GM19023 (cell line): ENCODE measurements around the gene ZNF629.
A peak's percentile ranks its signal among the peaks of the same experiment; 100 is the strongest.

Experiments used
- ATAC-seq: cut with Tn5 transposase; IDR thresholded peaks from one replicate; pipeline ENCODE4 v1.9.1; 2021; ENCODE audit warnings: mild to moderate bottlenecking, moderate library complexity; ENCODE audit not compliant: unreplicated experiment

Gene ZNF629

GRCh38 chr16:30748634-30749445, 38.2 kb downstream of the ZNF629 start:
- ATAC-seq, result peak; percentile 20

GRCh38 chr16:30747799-30748633, 39.0 kb downstream of the ZNF629 start, which contains the start of gene PHKG2:
Gene PHKG2 (plus strand): TSS chr16:30748425. CDS start chr16:30748821, 396 bp downstream.
- ATAC-seq, result peak; percentile 97

- ATAC-seq, result no peak
Measured at GRCh38 chr16:30747331-30747730, 39.7 kb downstream of the ZNF629 start.

DNA sequence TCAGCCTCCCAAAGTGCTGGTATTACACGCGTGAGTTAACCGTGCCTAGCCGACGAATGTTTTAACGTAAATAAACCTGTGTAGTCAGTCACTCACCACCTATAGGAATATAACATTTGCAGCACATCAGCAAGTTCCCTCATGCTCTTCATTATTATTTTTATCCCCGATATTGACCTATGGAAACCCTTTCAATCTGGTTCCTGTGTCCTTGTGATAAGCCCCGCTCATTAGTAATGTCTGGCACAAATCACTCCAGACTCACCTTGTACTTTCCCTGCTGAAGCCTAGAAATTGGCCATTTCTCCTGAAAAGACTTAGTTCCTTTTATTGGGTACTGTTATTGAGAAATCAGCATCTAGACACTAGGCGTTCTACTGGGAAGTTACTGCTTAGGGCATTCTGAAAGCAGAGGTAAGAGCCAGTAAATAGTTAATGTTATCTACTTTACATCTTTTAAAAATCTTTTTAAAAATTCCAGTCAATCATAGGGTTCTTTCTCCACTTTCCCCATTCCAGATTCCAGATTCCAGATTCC, 40.3 kb downstream of the ZNF629 start:
- no peak for ATAC-seq

DNA sequence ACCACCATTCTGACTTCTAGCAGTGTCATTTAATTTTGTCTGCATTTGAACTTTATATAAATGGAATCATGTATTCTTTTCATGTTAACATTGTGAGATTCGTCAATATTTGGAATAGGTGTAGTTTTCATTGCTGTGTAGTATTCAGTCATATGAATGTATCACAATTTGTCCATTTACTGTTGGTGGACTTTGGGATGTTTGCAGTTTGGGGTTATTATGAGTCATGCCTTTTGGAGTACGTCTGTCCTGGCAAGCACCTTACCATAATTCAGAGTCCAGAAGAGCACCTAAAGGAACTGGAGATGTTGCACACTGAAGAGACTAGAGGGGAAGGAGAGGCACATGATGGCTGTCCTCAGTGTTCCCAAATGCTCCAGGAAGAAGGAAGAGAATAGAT, 41.9 kb downstream of the ZNF629 start:
- ATAC-seq, result no peak

DNA sequence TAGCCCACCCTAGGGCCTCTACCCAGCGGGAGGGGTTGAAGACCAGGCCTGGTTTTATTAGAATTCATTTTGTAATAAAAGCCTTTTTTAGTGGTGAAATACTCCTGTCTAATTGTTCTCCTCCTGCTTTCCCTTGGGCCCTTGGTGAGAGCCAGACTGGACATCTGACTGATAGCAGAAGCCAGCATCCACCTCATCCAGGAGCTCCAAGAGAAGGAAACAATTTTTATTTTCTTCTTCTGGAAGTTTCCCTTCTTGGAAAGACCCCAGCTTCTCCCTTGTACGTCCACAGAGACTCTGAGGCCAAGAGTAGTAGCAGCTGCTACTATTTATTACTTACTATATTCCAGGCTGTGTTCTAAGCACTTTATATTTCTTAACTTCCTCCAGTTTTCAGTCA, 42.8 kb downstream of the ZNF629 start:
- ATAC-seq, result no peak

DNA sequence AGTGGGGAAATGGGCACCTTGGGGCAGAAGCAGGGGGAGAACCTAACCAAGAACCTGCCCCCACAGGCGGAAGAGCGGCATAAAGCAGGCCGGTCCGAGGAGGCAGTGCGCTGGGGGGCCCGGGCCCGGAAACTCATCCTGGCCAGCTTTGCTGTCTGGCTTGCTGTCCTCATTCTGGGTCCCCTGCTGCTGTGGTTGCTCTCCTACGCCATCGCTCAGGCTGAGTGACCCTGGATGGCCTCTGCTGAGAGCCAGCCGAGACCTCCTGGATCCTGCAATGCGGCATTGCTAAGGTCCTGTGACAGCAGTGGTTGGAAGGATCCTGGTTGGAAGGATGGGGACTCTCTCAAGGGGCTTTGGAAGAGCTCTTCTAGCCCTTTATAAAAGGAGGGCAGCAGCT, 43.3 kb downstream of the ZNF629 start:
- ATAC-seq, result no peak

GRCh38 chr16:30741461-30741914, 45.5 kb downstream of the ZNF629 start:
- ATAC-seq, result no peak

- no peak for ATAC-seq
Measured at GRCh38 chr16:30740364-30741251, 46.4 kb downstream of the ZNF629 start.

GRCh38 chr16:30738984-30739951, 47.7 kb downstream of the ZNF629 start:
- ATAC-seq, result no peak

DNA sequence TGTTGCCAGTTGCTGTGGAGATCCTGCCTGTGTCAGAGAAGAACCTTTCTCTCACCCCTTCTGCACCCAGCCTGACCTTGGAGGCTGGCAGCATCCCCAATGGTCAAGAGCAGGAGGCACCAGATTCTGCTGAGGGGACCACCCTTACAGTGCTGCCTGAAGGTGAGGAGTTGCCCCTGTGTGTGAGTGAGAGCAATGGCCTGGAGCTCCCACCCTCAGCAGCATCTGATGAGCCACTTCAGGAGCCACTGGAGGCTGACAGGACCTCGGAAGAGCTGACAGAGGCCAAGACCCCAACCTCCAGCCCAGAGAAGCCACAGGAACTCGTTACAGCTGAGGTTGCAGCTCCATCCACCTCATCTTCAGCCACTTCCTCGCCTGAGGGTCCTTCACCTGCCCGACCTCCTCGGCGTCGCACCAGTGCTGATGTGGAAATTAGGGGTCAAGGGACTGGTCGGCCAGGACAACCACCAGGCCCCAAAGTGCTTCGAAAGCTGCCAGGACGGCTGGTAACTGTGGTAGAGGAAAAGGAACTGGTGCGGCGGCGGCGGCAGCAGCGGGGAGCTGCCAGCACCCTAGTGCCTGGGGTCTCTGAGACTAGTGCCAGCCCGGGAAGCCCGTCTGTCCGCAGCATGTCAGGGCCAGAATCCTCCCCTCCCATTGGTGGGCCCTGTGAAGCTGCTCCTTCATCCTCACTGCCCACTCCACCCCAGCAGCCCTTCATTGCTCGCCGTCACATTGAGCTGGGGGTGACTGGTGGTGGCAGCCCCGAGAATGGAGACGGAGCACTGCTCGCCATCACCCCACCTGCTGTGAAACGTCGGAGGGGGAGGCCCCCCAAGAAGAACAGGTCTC, 49.0 kb downstream of the ZNF629 start:
- ATAC-seq, result no peak

DNA sequence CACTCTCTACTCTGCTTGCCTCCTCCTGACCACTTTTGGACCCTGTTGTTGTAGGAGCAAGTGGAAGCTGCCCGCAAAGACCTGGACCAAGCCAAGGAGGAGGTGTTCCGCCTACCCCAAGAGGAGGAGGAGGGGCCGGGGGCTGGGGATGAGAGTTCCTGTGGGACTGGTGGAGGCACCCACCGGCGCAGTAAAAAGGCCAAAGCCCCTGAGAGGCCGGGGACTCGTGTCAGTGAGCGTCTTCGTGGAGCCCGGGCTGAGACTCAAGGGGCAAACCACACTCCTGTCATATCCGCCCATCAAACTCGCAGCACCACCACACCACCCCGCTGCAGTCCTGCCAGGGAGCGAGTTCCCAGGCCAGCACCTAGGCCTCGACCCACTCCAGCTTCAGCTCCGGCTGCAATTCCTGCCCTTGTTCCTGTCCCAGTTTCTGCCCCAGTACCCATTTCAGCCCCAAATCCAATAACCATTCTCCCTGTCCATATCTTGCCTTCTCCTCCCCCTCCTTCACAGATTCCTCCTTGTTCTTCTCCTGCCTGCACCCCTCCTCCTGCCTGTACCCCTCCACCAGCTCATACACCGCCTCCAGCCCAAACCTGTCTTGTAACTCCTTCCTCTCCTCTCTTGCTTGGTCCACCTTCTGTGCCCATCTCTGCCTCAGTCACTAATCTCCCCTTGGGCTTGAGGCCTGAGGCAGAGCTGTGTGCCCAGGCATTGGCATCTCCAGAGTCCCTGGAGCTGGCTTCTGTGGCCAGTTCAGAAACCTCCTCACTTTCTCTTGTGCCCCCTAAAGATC, 49.8 kb downstream of the ZNF629 start:
- ATAC-seq, result no peak

DNA sequence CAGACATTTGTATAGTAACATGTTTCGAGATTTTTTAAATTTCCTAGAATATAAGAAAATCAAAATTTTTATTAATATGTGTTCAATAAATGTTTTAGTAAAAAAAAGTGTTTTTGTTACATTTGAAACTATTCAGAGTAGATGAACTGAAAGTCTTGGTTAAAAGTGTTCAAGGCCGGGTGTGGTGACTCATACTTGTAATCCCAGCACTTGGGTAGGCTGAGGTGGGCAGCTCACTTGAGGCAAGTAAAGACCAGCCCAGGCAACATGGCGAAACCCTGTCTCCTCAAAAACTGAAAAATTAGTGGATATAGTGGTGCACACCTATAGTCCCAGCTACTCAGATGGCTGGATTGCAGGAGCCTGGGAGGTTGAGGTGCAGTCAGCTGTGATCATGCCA, 55.6 kb downstream of the ZNF629 start:
- no peak for ATAC-seq

DNA sequence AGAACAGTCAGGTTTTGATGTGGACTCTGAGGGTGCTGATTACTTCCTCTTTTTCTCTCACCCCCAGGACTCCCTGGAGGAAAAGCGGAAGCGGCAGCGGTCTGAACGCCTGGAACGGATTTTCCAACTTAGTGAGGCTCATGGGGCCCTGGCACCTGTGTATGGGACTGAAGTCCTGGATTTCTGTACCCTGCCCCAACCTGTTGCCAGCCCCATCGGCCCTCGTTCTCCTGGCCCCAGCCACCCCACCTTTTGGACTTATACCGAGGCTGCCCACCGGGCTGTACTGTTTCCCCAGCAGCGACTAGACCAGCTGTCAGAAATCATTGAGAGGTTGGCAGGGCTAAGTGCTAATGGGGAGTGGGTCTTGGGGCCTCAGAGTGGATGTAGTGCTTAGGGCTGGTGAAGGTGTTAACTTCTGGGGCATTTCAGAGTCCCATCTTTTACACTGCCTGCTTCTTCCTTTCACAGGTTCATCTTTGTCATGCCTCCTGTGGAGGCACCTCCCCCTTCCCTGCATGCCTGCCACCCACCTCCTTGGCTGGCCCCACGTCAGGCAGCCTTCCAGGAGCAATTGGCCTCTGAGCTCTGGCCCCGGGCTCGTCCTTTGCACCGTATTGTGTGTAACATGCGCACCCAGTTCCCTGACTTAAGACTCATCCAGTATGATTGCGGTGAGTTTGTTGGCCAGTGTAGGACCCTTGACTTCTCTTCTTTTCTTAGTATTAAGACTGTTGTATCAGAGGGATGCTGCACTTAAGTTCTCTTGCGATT, 57.9 kb downstream of the ZNF629 start:
- no peak for ATAC-seq
